ENCODE measurements around the gene ZNF354B.

- TF ChIP-seq CTCF (IDR thresholded peaks at IDR 0.05) (no peak), POLR2AphosphoS5 (IDR thresholded peaks at IDR 0.05) (no peak)
Measured at GRCh38 chr5:178820001-178820400, 39.8 kb upstream of the ZNF354B start.
